SU-DHL-6 (cell line): ENCODE results near the gene ZNF516.

ENCODE experiments used
- H2AFZ ChIP-seq: fragments of 200-600 bp; sonication (generic); 2 replicates; pipeline ENCODE4 v1.6.1; 2014; ENCODE audit warnings: low read depth, mild to moderate bottlenecking, moderate library complexity, mixed read lengths, antibody characterized with exemption, low read length; ENCODE audit not compliant: severe bottlenecking
- H3F3A ChIP-seq: fragments of 200-600 bp; shearing (Covaris generic); 2 replicates; pipeline ENCODE4 v1.6.0; 2016; ENCODE audit warnings: antibody characterized with exemption, mild to moderate bottlenecking; ENCODE audit not compliant: insufficient read depth
- H3K27ac ChIP-seq: fragments of 200-600 bp; sonication (generic); 2 replicates; pipeline ENCODE4 v1.5.1; 2016; ENCODE audit warnings: low read depth, mild to moderate bottlenecking, low read length, moderate library complexity, mixed read lengths
- H3K27me3 ChIP-seq: fragments of 200-600 bp; sonication (generic), shearing (Covaris generic); 2 replicates; pipeline ENCODE4 v1.6.0; 2014; ENCODE audit warnings: mild to moderate bottlenecking, low read length
- H3K36me3 ChIP-seq: fragments of 200-600 bp; sonication (generic); 2 replicates; pipeline ENCODE4 v1.6.1; 2014; ENCODE audit warnings: mild to moderate bottlenecking, low read length, mixed read lengths
- H3K4me2 ChIP-seq: fragments of 300-600, 200-600 bp; shearing (Covaris generic), sonication (generic); 2 replicates; pipeline ENCODE4 v1.6.0; 2014; ENCODE audit warnings: low read length, low read depth, mild to moderate bottlenecking; ENCODE audit not compliant: poor library complexity, severe bottlenecking
- H3K4me3 ChIP-seq: fragments of 200-600 bp; sonication (generic); 2 replicates; pipeline ENCODE4 v1.5.1; 2014; ENCODE audit warnings: antibody characterized with exemption, low read length, mild to moderate bottlenecking, mixed read lengths; ENCODE audit not compliant: insufficient read depth, poor library complexity, severe bottlenecking
- H3K79me2 ChIP-seq: fragments of 200-600 bp; sonication (generic); 2 replicates; pipeline ENCODE4 v1.6.1; 2014; ENCODE audit warnings: mild to moderate bottlenecking, low read length, moderate library complexity; ENCODE audit not compliant: insufficient read depth
- H3K9ac ChIP-seq: fragments of 200-600 bp; sonication (generic); 2 replicates; pipeline ENCODE4 v1.7.0; 2014; ENCODE audit warnings: mild to moderate bottlenecking, low read length
- H3K9me2 ChIP-seq: fragments of 200-600 bp; sonication (generic); replicated peaks from 2 replicates; pipeline ENCODE4 v1.6.1; 2014; ENCODE audit warnings: low read length; ENCODE audit not compliant: insufficient read depth
- H3K9me3 ChIP-seq: fragments of 200-600 bp; sonication (generic); 2 replicates; pipeline ENCODE4 v1.6.1; 2014; ENCODE audit warnings: low read length, mixed read lengths; ENCODE audit not compliant: insufficient read depth
- H4K20me1 ChIP-seq: fragments of 200-600 bp; sonication (generic); 2 replicates; pipeline ENCODE4 v1.6.1; 2014; ENCODE audit warnings: low read depth, mild to moderate bottlenecking, antibody characterized with exemption, low read length, moderate library complexity, mixed read lengths
- EZH2phosphoT487 ChIP-seq: fragments of 200-600 bp; sonication (generic), shearing (Covaris generic); conservative IDR thresholded peaks from 2 replicates; pipeline ENCODE4 v1.6.1; 2018; ENCODE audit warnings: mild to moderate bottlenecking, antibody characterized with exemption, low read length, moderate library complexity, mixed read lengths
- TF ChIP-seq, protein P1 (sequence below): fragments of 200-600 bp; sonication (generic); IDR thresholded peaks from one replicate; pipeline ENCODE4 v1.5.1; 2017; ENCODE audit warnings: antibody characterized with exemption, mild to moderate bottlenecking, low read length, moderate library complexity; ENCODE audit not compliant: insufficient read depth, poor library complexity, severe bottlenecking

ZNF516 gene

GRCh38 chr18:76499637-76500340 is 4.7 kb upstream of the ZNF516 start:
- Histone ChIP-seq H3K9ac (peak overlapping the region; percentile 52), H3K27me3 (no peaks in the 10 kb centered on the region), H2AFZ (peak overlapping the region; percentile 94), H3K4me2 (peak overlapping the region; percentile 81), H3F3A (peaks cover 37% of the 10 kb centered on the region), H3K4me3 (peak overlapping the region; percentile 44), H3K9me3 (no peaks in the 10 kb centered on the region), H3K27ac (peak overlapping the region; percentile 98), H4K20me1 (no peaks in the 10 kb centered on the region), H3K79me2 (no peaks in the 10 kb centered on the region), H3K36me3 (no peaks in the 10 kb centered on the region), H3K9me2 (no peaks in the 10 kb centered on the region)
- TF ChIP-seq, protein P1, sequence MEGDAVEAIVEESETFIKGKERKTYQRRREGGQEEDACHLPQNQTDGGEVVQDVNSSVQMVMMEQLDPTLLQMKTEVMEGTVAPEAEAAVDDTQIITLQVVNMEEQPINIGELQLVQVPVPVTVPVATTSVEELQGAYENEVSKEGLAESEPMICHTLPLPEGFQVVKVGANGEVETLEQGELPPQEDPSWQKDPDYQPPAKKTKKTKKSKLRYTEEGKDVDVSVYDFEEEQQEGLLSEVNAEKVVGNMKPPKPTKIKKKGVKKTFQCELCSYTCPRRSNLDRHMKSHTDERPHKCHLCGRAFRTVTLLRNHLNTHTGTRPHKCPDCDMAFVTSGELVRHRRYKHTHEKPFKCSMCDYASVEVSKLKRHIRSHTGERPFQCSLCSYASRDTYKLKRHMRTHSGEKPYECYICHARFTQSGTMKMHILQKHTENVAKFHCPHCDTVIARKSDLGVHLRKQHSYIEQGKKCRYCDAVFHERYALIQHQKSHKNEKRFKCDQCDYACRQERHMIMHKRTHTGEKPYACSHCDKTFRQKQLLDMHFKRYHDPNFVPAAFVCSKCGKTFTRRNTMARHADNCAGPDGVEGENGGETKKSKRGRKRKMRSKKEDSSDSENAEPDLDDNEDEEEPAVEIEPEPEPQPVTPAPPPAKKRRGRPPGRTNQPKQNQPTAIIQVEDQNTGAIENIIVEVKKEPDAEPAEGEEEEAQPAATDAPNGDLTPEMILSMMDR = no peak
- TF ChIP-seq EZH2phosphoT487 = no peak

DNA sequence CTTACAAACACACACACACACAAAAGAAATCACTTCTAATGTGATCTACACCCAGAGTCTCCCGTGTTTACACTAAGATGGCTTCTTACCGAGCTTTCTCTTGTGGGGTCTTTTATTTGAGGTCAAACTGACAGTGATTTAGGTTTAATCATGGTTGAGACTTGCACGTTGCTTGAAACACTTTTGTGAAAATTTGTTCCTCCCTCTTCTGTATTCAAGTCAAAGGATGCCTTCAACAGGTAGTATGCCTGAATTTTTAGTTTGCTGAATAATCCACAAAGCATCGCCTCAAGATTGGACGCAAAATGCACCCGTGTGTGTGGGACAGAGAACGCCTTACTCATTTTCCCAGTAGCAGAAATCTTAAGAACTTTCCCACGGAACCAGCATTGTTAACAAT is 4.0 kb upstream of the ZNF516 start:
- peak overlapping the region; percentile 52 for H3K9ac ChIP-seq
- H3K36me3 ChIP-seq = no peaks in the 10 kb centered on the region
- H4K20me1 ChIP-seq = no peaks in the 10 kb centered on the region
- no peaks in the 10 kb centered on the region for H3K9me2 ChIP-seq
- peak overlapping the region; percentile 94 for H2AFZ ChIP-seq
- no peaks in the 10 kb centered on the region for H3K27me3 ChIP-seq
- no peaks in the 10 kb centered on the region for H3K9me3 ChIP-seq
- H3F3A ChIP-seq = peaks cover 38% of the 10 kb centered on the region
- peak overlapping the region; percentile 81 for H3K4me2 ChIP-seq
- H3K79me2 ChIP-seq = no peaks in the 10 kb centered on the region; the same call in 1 of the 2 replicates
- peak overlapping the region; percentile 44 for H3K4me3 ChIP-seq
- TF ChIP-seq, protein P1 = no peak
- no peak for TF ChIP-seq EZH2phosphoT487
- peak overlapping the region; percentile 98 for H3K27ac ChIP-seq

DNA sequence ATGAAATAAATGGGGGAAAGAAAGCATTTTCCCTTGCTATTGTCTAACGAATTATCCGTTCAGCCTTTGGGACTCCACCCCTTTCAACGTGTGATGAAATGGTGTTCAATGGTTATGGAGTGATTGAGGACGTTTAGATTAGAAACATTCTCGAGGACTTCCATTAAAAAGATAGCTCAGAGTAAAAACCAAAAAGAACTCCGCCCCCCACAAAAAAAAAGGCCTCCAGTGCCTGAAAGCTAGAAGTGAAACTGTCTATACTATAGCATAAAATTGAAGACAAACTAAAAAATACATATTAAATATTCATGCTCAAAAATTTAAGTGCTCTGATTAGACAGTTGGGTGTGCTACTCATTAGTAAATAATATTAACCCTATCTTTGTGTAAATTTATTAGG is 3.0 kb upstream of the ZNF516 start:
- H3K9me3 ChIP-seq = no peaks in the 10 kb centered on the region
- H3K9ac ChIP-seq = peak overlapping the region; percentile 52
- no peaks in the 10 kb centered on the region; the same call in 1 of the 2 replicates for H3K79me2 ChIP-seq
- no peak for TF ChIP-seq EZH2phosphoT487
- TF ChIP-seq, protein P1 = no peak
- no peaks in the 10 kb centered on the region for H4K20me1 ChIP-seq
- H3K27ac ChIP-seq = peak overlapping the region; percentile 98
- H3K9me2 ChIP-seq = no peaks in the 10 kb centered on the region
- H2AFZ ChIP-seq = peak overlapping the region; percentile 94
- peak overlapping the region; percentile 44 for H3K4me3 ChIP-seq
- no peaks in the 10 kb centered on the region for H3K36me3 ChIP-seq
- H3K4me2 ChIP-seq = peak overlapping the region; percentile 81
- no peaks in the 10 kb centered on the region for H3K27me3 ChIP-seq
- peaks cover 46% of the 10 kb centered on the region for H3F3A ChIP-seq
